GM03348 (cell line): ENCODE data around the gene GFPT2.

Experiments
- DNase-seq: peaks from one replicate; pipeline ENCODE4 v3.0.0; 2012; ENCODE audit warnings: low spot score

GFPT2 gene

DNA sequence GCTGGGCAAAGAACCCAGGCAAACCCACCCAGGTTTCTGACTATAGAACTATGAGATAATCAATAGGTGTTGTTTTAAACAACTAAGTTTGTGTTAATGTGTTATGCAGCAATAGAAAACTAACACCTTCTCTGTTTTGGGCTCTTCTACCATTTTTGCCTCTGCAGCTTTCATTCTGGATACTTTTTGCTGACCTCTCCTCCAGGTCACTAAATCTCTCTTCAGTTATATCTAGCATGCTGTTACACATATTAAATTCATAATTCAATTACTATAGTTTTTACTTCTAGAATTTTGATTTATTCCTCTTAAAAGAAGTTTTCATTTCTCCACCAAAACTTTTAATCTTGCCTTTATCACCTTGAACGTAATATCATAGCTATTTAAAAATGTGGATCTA lies 78.4 kb downstream of the GFPT2 start:
- DNase-seq = no peak

DNA sequence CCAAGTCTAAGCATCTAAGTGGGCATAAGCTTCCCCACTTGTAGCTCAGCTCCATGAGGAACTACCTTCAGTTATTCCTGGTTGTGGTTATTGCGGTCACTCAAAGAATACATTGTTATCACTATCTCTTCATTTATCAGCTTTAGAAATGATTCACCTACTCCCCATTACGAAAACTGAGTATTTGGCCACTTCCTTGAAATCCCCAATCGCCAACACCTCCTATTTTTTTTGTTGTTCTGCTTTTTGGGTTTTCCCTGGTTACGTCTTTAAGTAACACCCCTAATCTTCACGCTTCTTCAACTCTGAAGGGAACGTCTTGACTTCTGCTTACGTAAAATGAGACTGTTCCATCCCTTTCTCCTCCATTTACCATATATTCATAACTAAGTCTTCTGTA lies 81.9 kb downstream of the GFPT2 start:
- DNase-seq = no peak

DNA sequence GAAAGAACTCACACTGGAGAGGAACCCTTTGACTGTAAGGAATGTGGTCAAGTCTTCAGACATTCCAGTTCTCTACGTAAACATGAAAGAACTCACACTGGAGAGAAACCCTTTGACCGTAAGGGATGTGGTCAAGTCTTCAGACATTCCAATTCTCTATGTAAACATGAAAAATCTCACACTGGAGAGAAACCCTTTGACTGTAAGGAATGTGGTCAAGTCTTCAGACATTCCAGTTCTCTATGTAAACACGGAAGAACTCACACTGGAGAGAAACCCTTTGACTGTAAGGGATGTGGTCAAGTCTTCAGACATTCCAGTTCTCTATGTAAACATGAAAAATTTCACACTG lies 93.9 kb downstream of the GFPT2 start:
- no peak for DNase-seq

DNA sequence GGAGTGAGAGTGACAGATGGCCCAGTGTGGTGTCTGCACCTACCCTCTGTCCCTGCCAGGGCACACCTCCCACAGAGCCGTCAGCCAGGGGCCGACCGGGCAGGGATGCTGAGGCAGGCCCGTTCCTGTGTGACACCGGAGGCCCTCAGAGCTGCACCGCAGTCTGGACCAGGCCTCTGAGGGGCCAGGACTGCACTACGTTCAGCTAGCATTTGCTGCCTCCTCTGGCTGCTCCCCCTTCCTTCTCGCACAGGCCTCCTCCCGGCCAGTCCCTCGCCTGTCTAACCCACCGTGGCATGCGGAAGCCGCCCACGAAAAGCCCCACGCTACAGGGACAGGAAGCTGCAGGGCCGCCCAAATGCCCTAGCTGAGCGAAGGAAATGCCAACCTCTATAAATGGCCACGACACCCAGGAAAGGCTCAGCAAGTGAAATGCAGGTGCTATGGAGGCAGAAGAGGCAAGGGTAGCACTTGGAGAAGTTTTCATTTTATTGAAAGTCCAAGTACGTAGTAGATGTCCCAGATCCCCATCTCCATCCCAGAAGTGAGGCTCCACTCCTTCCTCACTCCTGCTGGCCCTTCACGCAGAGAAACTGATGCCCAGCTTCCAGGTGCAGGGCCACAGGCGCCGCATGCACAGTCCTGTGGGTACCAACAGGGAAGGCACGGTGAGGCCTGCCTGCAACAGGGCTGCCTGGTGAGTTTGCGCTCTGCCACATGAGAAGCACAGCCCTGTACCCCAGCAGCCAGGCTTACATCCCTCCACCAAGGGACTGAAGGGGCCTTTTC lies 99.9 kb downstream of the GFPT2 start:
- no peak for DNase-seq

DNA sequence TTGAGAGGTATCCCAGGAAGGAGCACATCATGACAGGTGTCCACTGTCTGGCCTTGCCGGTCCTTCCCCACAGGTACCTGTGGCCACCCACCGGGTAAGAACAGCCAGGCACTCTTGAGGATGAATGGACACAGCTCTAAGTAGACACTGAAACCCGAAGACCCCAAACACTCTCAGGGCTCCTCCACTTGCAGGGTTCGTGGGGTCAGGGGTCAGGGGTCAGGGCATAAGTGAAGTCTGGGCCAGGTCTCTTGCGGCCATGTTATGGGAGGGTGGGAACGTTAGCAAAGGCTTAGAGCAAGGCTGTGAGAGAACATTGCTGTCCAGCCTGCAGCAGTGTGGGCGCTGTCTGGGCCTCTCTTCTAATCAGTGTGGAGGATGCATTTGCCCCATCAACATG lies 101.2 kb downstream of the GFPT2 start:
- no peak for DNase-seq

DNA sequence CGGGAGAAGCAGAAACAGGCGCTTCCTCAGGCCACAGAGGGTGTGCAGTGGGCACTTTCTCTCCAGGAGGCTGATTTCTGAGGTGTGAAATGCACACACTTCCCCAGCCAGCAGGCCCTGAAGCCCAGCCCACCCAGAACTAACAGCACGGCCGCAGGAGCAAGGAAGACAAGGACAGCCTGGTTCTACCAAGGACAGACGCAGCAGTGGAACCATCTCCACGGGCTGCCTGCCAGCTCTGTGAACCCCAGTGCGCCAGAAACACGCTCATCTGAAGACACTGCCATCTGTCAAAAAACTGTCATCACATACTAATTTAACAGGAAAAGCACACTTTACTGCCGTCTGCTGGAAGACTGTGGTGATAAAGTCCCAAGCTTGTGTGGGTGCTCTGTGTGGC lies 102.0 kb downstream of the GFPT2 start:
- no peak for DNase-seq
